Measurements from ENCODE around the gene CRIP1.
A peak's percentile ranks its signal among the peaks of the same experiment; 100 is the strongest.

Gene CRIP1

DNA sequence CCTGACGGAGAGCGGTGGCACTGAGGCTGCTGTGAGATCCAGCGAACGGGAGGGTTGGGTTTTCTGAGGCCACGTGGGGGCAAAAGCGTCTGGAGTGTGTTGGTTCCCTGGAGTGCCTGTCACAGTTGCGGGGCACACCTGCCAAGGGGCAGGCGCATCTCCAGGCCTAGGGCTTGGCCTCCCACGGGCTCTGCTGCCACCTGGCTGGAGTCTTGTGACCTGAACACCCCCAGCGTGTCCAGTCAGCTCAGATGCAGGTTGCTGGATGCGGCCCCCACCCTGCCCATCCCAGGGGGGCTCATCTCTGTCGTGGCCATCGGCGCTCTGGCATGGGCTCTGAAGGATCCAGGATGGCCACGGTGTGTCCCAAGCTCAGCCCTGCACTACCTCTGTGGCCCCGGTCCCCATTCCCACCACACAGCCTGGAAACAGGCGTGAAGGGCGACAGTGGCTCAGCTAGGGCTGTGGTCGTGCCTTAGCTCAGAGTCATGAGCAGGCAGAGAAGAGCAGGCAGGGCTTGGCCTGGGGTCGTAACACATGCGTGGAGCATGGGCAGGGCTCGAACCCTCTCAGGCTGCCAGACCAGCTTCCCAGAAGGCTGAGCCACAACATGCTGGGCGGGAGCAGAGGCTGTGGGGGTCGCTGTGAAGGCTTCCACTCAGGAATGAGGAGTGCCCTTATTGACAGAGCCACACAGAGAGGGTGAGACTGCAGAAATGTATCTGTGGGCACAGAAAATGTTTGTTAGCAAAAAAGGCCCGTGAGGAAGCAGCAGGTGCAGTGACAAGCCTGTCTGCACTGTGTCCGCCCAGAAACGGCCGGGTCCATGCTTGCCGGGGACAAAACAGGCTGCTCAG lies 35.6 kb upstream of the CRIP1 start:
- DNase-seq: no peak

DNA sequence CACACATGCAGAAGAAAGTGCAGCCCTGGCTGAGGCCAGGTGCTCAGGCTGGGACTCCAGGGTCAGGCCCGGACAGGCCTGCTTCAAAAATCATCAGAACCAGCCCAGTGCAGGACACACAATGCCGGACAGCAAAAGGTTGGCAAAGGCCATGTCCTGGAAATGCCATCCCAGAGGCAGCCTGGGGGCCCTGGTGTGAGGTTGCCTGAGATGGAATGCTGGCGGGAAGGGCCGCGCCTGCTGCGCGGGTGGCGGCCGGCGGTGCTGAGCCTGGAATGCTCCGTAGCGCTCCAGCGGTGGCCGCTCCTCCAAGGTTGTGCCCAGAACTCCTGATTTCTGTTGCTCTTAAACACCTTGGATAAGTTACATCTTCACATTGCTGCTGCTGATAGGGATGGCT lies 33.7 kb upstream of the CRIP1 start:
- no peak for DNase-seq

DNA sequence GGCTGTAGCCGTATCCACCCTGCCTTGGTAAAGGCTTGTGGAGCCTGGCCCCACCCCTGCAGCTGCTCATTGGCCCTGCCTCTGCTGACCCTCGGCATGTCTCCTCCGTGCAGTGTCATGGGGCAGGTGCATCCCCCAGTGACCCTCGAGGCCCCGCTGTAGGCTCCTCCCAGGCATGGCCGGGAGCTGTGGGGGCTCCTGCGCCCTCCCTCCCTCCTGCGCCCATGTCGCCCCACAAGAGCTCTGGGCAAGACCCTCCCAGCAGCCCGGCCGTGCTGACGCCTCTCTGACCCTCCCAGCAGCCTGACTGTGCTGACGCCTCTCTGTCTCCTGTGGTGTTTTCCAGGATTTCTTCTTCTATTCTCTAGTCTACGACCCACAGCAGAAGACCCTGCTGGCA lies 32.8 kb upstream of the CRIP1 start:
- DNase-seq: no peak

DNA sequence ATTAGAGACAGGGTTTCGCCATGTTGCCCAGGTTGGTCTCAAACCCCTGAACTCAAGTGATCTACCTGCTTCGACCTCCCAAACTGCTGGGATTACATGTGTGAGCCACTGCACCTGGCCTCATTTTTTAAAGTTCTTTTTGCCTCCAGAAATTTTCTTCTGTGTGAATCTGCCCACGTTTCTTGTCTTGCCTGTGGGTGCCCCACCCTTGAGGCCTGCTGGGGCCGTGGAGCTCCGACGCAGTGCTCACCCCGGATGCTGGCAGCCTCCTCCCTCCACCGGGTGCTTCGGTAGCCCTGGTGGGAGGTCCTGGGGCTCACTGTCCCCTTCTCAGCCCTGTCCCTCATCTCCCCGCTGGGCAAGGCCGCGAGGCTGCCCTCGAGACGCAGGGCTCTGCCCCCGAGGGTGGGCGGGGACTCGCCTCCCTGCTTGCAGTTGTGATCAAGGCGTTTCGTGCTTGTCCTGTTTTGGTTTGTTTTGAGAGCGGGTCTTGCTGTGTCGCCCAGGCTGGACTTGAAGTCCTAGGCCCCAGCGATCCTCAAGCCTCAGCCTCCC lies 31.5 kb upstream of the CRIP1 start:
- DNase-seq: no peak

DNA sequence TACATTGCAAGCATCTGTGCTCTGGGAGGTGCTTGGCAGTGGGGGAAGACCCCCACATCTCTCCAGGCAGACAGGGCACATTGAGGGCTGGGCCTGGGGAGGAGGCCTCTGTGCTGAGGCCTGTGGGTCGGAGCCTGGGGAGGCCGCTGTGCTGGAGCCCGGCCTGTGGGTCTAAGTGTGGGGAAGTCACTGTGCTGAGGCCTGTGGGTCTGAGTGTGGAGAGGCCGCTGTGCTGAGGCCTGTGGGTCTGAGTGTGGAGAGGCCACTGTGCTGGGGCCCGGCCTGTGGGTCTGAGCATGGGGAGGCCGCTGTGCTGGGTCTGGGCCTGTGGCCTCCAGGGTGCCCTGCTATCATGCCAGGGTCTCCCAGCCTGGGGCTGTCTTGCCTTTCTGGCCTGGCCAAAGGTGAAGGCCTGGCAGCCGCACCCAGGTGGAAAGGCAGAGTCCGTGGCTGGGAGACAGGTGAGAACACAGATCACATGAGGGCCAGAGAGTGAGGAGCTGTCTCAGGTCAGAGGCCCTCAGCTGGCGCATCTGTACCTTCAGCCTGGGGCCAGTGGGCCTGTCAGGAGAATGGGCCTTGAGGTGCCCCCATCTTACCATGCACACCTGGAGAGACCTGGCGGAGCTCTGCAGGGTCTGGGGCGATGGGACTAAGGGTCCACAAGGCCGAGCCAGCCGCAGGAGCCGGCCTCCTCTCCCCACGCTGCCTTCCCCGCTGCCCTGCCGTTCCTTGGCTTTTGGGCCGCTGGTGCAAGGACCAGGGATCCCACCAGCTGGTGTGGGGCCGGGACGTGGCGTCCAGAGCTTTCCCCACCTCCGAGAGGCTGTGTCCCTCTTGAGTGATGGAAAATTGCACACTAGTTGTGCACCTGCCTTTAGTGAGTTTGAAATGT lies 30.7 kb upstream of the CRIP1 start:
- DNase-seq: no peak

DNA sequence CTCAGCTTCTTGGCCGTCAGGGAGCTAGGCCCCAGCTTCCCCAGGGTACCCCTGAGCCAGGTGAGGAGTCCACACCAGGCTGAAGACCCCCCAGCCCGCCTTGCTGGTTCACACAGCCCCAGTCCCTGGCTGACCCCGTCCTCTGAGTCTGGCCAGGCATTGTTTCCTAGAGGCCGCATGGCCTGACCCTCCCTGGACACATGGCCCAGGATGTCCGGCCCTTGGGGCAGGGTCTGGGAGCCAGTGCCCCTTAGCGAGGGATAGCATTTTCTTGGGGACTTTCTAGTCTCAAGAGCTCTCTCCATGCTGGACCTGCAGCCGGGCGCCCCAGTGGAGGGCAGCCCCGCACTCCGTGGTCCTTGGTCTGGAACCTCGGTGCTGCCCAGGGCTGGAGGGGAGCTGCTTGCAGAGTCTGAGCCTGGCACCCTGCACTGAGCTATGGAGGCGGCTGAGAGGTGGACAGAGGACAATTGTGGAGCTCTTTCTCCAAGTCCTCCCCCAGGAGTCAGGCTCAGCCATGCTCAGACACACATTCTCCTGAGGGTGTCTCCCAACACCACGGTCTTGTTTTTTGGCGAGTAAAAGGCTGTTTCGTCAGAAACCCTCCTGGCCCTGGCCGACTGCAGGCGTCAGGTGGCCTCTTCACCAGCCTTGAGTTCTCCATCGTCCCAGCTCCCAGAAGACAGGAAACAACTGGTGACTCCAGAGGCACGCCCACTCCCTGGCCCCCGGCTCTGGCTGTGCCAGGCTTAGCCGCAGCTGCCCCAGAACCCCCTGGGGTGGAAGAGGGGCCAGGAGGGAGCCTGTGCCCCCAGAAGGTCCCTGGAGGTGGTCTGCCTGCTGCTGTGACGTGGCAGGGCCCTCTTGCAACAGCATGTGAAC lies 29.7 kb upstream of the CRIP1 start:
- no peak for DNase-seq

DNA sequence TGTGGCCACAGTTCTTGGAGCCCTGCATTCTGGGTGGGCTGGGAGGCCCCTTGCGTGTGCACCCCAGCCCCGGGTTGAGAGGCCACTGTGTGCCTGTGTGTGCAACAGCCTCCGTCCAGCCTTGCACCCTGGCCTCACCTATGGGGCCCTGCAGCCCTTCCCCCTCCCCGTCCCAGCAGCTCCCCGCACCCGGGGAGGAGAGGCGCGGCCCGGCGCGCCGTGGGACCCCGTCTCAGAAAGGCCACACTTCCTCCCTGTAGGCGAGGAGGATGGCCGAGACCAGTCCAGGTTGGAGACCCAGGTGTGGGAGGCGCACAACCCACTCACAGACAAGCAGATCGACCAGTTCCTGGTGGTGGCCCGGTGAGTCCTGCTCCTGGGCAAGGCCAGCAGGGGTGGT lies 28.7 kb upstream of the CRIP1 start:
- no peak for DNase-seq

DNA sequence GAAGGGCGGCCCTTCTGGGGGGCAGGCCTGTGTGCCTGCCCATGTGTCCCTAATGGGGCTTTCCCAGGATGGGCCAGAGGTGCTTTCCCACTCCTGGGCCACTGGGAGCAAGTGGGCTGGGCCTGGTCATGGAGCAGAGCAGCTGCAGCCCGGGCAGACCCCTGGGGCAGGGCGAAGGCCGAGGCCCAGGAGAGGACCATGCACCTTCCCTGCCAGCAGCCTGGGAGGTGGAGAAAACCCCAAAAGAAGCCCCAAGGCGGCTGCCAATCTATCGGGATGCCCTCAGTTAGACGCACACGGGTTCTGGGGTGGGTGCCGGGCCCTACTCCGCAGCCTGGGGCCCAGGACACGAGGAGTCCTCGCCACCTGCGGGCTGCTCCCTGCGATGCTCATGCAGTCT lies 28.1 kb upstream of the CRIP1 start:
- no peak for DNase-seq

DNA sequence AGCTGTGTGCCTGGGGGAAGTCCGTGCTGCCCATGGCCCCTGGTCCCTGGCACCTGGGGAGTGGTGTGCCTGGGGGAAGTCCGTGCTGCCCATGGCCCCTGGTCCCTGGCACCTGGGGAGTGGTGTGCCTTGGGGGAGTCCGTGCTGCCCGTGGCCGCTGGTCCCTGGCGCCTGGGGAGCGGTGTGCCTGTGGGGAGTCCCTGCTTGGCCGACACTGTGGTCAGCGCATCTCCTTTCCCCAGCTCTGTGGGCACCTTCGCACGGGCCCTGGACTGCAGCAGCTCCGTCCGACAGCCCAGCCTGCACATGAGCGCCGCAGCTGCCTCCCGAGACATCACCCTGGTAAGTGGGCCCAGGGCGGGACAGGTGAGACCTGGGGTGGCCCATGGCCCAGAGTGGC lies 26.6 kb upstream of the CRIP1 start:
- no peak for DNase-seq

DNA sequence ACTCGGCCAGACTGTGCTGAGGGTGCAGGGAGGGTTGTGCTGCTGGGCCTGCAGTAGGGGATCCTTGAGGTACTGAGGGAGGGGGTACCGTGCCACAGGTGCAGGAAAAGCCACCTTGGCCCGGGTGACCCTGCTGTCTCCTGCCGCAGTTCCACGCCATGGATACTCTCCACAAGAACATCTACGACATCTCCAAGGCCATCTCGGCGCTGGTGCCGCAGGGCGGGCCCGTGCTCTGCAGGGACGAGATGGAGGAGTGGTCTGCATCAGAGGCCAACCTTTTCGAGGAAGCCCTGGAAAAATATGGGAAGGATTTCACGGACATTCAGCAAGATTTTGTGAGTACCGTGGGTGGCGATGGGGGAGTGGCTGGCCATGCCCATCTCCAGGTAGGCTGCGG lies 26.1 kb upstream of the CRIP1 start:
- no peak for DNase-seq

DNA sequence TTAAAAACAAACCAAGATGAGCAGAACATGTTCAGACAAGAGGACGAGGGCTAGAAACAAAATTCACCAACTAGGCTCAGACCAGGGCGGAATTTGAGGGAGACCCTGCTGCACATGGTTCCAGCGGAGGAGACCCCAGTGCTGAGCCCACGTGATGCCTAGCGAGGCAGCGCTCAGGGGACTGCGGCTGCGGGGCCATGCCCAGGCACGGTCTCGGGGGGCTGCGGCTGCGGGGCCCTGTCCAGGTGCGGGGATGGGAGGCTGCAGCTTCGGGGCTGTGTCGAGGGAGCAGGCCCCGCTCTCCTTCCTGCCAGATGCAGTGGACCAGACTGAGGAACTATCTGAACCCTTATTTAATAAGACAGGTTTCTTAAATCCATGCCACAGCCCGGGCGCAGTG lies 24.8 kb upstream of the CRIP1 start:
- DNase-seq: no peak

DNA sequence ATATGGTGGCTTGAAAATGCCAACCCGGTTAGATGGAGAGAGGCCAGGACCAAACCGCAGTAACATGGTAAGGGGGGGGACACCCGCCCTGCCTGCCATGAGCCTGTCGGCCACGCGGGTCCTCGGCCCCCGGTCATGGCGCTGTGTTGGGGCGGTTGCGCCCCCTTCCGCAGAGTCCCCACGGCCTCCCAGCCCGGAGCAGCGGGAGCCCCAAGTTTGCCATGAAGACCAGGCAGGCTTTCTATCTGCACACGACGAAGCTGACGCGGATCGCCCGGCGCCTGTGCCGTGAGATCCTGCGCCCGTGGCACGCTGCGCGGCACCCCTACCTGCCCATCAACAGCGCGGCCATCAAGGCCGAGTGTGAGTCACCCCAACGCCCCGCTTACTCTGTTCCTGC lies 22.2 kb upstream of the CRIP1 start:
- DNase-seq: no peak

DNA sequence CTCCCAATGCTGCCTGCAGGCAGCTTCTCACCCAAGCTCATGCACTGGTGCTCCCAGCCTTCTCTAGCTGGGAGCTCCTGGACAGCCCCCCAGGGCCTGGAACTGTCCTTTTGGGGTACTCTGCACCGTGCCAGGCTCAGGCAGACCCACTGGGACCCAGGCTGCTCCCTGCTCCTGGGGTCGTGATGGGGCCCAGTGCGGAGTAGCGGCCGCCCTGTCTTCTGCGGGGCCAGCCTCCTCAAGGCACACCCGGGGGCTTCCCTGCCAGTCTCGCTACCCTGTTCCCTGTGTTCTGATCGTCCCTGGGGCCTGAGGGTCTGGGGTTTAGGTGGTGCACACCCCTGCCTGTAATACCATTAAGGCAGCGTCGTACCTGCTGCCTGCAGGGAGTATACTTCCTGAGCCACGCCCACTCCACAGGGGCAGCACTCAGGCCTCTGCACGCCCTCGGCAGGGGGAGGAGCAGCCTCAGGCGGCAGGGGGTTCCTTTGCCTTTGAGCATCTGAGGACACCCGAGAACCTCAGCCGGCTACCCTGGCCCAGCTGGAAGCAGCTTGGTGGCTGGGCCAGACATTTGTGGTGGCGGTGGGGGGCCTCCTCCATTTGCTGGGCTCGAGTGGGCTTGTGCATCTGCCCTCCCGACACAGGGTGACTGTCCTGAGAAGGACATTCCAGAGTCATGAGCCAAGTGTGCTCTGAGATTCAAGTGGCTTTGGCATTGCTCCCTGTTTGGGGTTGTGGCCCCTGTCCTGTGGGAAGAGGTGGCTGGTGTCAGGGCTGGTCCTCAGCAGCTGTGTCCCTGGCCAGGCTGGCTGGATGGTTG lies 21.3 kb upstream of the CRIP1 start:
- no peak for DNase-seq

DNA sequence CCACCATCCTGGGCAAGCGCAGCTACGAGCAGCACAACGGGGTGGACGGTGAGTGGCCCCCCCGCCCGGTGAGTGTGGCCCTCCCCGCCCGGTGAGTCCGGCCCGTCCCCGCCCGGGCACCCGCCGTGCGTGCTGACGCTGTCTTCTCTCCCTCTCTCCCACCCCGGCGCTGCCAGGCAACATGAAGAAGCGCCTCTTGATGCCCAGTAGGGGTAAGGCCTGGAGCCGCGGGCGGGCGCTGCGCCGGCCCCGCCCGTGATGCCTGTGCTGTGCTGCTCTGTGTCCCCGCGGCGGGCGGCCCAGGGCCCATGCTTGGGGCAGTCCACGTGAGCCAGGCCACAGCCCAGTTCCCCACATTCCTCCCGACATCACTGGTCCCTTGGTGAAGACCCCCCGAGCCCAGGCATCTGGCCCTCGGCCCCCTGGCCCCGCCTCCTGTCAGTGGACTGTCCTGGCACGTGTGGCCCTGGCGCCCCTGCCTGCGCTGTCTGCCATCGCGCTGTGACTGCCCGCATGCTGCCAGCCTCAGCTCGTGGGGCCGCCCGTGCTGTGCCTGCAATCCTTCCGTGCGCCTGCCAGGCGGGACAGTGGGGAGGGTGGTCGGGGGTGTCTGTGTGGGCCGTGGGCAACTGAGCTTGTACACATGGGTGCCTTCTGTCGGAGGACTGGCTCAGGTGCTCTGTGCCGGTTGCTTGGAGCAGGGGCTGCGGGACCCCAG lies 20.0 kb upstream of the CRIP1 start:
- DNase-seq: no peak

DNA sequence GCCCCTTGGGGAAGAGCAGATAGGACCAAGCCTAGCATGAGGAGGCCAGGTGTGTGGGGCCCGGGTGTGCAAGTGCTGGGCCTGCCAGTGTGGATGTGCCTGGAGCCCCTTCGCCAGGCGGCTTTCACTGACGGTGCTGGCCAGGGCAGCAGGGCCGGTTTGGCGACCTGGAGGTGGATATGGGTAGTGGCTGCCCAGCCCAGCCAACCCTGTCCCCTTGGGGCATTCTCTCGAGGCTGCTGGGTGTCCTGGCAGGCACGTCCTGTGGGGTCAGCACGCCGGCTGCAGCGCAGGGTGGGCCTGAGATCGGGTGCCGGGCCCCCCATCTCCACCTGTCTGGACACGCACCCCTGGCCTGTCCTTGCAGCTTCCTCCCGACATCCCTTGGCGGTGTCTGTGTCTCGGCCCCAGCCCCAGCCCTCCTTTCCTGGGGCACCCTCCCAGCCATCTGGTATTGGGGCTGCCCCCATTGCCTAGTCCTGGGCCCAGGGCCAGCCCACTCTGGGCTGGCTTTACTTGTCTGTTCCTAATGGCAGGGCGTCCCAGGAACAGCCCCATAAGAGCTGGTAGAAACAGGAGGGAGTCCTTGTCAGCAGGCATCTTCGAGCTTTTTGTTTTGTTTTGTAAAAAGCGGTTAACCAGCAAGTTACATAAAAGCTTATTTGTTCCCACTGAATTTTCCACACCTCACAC lies 19.3 kb upstream of the CRIP1 start:
- no peak for DNase-seq

DNA sequence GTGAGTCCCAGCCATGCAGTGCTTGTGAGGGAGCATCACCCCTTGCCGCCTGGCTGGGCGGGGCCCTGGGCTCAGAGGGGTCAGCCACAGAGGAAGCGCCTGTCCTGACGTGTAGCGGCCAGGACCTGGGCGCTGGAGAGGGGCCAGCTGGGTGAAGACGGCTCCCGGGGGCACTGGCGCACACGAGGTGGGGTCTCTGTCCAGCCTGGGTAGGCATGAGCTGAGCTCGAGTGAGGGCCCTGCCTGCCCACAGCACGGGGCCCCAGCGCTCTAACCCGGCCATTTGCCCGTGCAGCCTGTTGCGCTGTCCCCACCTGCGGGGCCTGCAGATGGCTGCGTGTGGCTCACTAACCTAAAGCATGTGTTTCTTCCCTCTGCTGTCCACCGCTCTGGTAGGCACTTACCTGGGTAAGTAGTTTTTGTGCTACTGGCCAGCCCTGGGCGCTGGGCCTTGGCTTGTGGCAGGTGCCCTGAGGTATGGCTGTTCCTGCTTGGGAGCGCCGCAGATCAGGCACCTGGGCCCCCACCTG lies 18.7 kb upstream of the CRIP1 start:
- no peak for DNase-seq

DNA sequence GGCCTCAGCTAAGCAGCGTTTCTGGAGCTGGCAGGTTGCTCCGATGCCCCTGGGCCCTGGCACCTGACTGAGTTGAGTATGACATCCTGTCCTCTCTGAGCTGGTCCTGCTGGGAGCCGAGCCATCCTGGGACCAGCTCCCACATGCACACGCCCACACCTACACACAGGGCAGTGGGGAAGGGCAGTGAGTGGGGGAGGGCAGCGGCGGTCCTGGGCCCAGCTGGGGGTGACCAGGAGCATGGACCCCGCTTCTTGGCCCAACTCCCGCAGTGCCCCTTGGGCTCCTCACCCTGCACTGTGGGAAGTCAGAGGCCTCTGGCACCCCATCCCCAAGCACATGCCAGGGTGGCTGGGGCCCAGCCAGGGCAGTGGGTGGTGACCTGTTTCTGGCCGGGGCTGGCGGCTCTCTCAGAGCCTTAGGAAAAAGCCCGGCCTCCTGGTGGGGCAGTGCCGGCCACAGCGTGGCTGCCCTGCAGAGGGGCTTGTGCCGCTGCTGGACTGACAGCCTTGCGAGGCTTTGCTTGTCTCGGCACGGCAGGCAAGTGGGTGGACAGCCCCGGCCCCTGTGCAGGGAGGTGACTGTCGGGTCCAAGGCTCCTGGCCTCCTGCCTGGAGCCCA lies 18.0 kb upstream of the CRIP1 start:
- peak in 7 of 58 donors; percentile 21 to 52 (median 35) for DNase-seq

Data from anterior cingulate cortex (tissue), 58 donors.